MV-4-11 (cell line): ENCODE data around the gene PCAT6.
"Not testable (repeated sequence)": the region's sequence is repeated elsewhere in the genome, so short reads cannot be mapped to it uniquely, and the experiment has no call there.

ENCODE experiments used
- DNase-seq: peaks from one replicate; lab custom pipeline; 2025; lab: John Stamatoyannopoulos, UW

Gene PCAT6

GRCh38 chr1:202807451-202807925 lies 3.3 kb upstream of the PCAT6 start:
- no peak for DNase-seq

DNA sequence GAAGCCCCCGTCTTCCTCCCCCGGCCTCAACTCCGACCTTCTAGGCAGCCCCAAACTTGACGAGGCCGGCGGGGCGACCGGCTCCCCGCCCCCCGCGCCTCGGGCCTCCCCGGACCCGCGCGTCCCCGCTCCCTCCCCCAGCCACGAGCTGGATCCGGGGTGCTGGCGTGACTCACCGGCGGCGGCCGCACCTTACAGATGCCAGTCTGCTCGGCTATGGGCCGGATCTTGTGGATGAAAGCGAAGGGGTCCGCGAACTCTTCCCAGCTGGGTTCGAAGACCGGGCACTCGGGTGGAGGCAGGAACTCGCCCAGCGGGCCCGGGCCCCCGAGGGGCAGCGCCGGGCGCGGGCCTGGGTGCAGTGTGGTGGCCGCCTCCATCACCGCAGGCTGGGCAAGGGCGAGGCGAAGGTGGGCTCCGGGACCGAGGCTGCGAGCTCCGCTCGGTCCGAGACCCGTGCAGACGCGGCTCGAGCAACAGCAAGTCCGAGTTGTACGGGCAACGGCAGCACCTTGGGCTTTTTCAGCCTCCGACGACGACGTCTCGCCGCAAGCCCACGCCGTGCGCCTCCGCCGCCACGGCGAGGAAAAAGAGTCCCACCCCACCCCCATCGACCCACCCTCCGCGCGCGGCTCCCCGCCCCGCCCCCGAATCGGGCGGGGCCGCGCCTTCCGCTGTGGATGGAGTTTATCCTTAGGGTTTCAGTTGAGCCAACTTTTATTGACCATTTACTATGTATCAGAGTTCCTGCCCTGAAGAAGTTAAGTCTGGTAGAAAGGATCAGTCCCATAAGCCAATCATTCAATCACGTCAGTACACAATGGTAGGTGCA lies 2.6 kb upstream of the PCAT6 start, which contains the start of gene KDM5B:
Gene KDM5B (minus strand): TSS at position 496 of the 832 bp plus-strand sequence. CDS start 116 bp downstream, at position 380.
- DNase-seq = peak; percentile 50

- DNase-seq = no peak
Observed at GRCh38 chr1:202809597-202810159, 1.1 kb upstream of the PCAT6 start.

- DNase-seq = no peak
Observed at GRCh38 chr1:202810193-202810614, 550 bp upstream of the PCAT6 start.

DNA sequence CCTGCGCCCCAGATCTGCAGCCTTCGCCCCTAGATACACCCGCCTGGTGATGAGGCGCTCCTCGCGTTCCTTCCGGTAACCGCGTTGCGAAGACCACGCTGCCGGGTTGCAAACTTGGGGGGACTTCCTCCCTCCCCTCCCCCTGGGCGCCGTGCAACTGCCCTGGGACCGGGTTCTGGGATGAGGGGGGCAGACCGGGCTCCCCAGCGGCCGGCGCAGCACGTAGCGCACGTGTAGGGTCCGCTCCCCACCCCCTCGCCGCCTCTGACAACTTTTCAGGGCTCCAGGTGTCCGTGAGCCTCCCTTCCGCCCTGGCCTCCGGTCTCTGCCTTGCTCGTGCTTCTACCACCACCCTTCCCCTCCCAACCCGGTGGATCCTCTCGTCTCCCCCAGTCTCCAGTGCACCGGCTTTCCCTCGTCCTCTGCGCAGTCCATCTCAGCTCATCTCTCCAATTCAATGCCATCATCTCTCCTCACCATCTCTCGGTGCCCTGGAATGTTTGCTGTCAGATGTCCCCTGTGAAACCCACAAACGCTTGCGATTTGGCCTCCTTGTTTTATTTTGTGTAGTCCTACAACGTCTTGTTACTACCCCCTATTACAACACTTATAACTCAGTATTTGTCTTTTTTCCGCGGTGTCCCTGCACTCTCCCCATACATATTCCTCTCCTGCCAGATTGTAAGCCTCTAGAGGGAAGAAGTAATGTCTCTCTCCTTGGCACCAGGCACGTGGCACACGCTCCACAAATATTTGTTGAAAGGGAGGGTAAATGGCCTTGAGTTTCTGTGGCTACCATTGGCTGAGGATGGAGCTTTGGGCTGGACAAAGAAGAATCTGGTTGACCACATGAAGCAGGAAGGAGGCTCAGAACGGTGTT lies 782 bp downstream of the PCAT6 start:
- DNase-seq = no peak

GRCh38 chr1:202812176-202813026 lies 1.6 kb downstream of the PCAT6 start:
- no peak for DNase-seq

DNA sequence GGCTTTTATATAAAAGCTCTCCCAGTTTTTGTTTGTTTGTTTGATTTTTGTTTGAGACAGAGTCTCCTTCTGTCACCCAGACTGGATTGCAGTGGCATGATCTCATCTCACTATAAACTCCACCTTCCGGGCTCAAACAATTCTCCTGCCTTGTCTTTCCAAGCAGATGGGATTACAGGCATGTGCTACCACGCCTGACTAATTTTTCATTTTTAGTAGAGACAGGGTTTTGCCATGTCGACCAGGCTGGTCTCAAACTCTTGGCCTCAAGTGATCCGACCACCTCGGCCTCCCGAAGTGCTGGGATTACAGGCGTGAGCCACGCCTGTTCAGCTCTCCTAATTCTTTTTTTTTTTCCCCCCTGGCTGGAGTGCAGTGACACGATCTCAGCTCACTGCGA lies 4.4 kb downstream of the PCAT6 start:
- no peak for DNase-seq

- no peak for DNase-seq
Observed at GRCh38 chr1:202818819-202819218, 8.1 kb downstream of the PCAT6 start.

GRCh38 chr1:202821467-202821866 lies 10.7 kb downstream of the PCAT6 start:
- no peak for DNase-seq

GRCh38 chr1:202825748-202826147 lies 15.0 kb downstream of the PCAT6 start:
- no peak for DNase-seq

GRCh38 chr1:202829223-202829622 lies 18.5 kb downstream of the PCAT6 start:
- not testable (repeated sequence) for DNase-seq

- DNase-seq = no peak
Observed at GRCh38 chr1:202831906-202832305, 21.2 kb downstream of the PCAT6 start.

- DNase-seq = no peak
Observed at GRCh38 chr1:202834771-202835547, 24.2 kb downstream of the PCAT6 start.

DNA sequence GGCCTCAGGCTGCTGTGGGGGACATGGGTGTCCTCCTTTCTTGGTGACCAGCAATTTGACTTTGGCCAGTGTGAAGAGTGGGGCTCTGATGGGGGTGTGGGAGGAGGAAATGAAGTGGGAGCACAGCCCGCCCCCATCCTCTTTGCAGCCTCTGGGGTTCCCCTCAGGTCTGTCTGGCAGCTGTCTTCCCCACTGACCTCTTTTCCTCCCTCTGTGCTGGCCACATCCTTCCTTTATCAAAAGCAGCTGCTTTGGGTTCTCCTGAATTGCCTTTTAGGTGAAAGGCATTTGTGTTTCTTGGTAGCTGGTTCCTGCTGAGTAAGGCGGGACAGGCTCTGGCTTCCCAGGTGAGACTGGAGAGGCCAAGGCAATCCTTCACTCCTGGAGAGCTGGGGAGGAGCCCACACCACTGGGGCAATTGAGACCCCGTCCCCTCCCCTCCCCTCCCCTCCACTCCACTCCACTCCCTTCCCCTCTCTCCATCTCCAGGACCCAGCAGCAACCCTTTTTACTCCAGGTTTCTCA lies 24.9 kb downstream of the PCAT6 start:
- peak; percentile 8 for DNase-seq

DNA sequence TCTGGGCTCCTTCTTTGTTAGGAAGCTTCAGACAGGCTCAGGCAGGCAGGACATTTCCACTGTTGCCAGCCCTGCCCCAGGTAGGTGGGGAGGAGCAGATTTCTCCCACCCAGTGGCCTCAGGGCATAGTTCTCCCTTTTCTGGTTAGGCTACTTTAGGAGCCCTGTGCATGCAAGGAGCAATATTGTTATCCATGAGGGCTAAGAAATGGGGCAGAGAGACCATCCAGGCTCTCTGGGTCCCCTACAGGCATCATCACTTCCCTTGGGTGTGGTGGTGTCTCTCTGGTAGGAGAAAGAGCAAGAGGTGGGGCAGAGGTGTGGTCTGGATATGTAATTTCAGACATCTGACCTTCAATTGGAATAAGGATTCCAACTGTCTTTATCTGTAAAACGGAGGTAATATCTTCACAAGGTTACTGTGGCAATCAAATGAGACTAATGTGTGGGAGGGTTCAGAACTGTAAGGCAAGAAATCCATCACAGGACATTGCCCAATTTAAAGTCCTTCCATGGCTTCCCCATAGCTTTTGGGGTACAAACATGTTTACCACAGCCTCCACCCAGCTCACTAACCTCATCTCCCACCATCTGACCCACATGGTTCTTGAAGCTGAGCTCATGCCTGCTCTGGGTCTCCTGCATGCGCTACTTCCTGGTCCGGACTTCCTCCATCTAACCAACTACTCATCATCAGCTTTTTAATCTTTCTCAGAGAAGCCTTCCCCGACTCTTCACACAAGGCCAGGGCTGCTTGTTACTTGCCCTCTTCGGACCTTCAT lies 26.1 kb downstream of the PCAT6 start:
- peak; percentile 73 for DNase-seq

- no peak for DNase-seq
Observed at GRCh38 chr1:202837746-202838262, 27.1 kb downstream of the PCAT6 start.

DNA sequence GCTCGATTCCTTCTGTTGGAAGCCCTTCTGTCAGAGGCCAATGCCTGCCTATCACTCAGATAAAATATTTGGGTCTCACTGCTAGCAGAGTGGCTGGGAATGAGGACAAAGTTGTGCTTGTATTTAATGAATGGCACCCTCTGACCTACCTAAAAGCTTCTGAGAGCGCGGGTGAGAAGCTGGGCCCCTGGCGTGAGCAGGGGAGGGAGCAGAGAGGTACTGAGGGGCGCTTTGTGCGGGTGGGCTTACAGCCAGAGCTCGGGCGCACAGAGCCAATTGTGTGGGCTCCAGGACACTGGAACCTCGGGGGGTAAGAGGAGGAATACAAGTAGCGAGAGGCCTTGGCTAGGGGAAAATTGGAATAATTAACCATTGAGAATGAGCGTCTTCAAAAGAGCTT lies 32.3 kb downstream of the PCAT6 start:
- DNase-seq = no peak

GRCh38 chr1:202844259-202844658 lies 33.5 kb downstream of the PCAT6 start:
- DNase-seq = no peak

DNA sequence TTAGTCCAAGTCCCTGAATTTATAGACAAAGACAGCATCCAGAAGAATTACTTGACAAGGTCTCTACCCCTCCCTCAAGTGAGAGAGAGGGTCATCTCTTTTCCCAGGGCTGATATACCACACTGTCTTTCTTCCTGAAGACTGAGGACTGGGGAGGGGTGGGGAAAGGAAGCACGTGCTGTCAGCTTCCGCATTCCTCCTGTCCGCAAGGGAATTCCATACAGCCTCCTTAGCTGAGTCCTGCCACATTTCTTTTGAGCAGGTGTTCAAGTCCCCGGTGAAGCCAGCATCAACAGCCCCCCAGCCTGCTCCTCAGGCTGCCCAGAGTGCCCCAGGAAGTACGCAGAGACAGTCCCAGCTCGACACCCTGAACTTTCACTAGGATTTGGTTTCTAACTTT lies 34.2 kb downstream of the PCAT6 start:
- no peak for DNase-seq
